Suprapubic skin (tissue), 4 donors: Measurements from ENCODE around the gene BRD9. TPM values are rescaled to one million over a fixed set of nuclear protein-coding genes. Genes with fewer than 3 reads are reported as not detected.
A peak's percentile ranks its signal among the peaks of the same experiment; 100 is the strongest.

Experiments
- DNase-seq, 2 donors: peaks; one replicate each; pipeline ENCODE4 v3.0.0-alpha.2; 2019; ENCODE audit warnings: low spot score in 2 of 2
- H3K27ac ChIP-seq: fragments of 200-600 bp; sonication (generic); one replicate; pipeline ENCODE4 v1.5.1; 2019
- H3K27me3 ChIP-seq: fragments of 200-600 bp; sonication (generic); one replicate; pipeline ENCODE4 v1.5.1; 2019
- H3K36me3 ChIP-seq: fragments of 200-600 bp; sonication (generic); one replicate; pipeline ENCODE4 v1.5.1; 2019
- H3K4me1 ChIP-seq: fragments of 200-600 bp; sonication (generic); one replicate; pipeline ENCODE4 v1.5.1; 2019
- H3K4me3 ChIP-seq: fragments of 200-600 bp; sonication (generic); one replicate; pipeline ENCODE4 v1.5.1; 2019; ENCODE audit warnings: mild to moderate bottlenecking
- H3K9me3 ChIP-seq: fragments of 200-600 bp; sonication (generic); one replicate; pipeline ENCODE4 v1.5.1; 2019
- CTCF ChIP-seq, 2 donors: fragments of 200-600 bp in 1 of 2; fragments of 450-650 bp in 1 of 2; sonication (generic) in 1 of 2; IDR thresholded peaks; one replicate each; pipeline ENCODE4 v1.5.1; 2016 to 2019; ENCODE audit warnings: antibody characterized with exemption in 2 of 2, mild to moderate bottlenecking in 1 of 2, moderate library complexity in 1 of 2
- EP300 ChIP-seq: sonication (generic); formaldehyde crosslinking; IDR thresholded peaks from one replicate; pipeline ENCODE4 v1.6.1; 2017; ENCODE audit warnings: antibody characterized with exemption
- POLR2A ChIP-seq, 2 donors: fragments of 450-650 bp; IDR thresholded peaks; one replicate each; pipeline ENCODE4 v1.6.1; 2017; ENCODE audit warnings: antibody characterized with exemption in 2 of 2, mild to moderate bottlenecking in 2 of 2, moderate library complexity in 2 of 2
- POLR2AphosphoS5 ChIP-seq, 3 donors: sonication (generic); formaldehyde crosslinking; IDR thresholded peaks; one replicate each; pipeline ENCODE4 v1.6.1; 2017; ENCODE audit warnings: antibody characterized with exemption in 3 of 3
- WGBS: methylation state at CpG from one replicate; pipeline ENCODE4 v1.1.5; 2018; 5-methylcytosine and 5-hydroxymethylcytosine counted together
- total RNA-seq, 4 donors: library from RNA; depleted of rRNA; stranded (reverse); fragments of >200 nt; gene quantifications; one replicate each; pipeline ENCODE4 v1.1.0, GENCODE V29; 2016

Gene BRD9
- total RNA-seq, 4 donors from 2014 or later, result 25.2 to 73.0 (median 38.8) TPM

- WGBS, result 97% methylated on average over 14 of the region's 14 CpGs
- Histone ChIP-seq H3K36me3 (no peaks in the 10 kb centered on the region), H3K27ac (no peak overlapping the region), H3K4me1 (peaks cover 10% of the 10 kb centered on the region), H3K9me3 (no peaks in the 10 kb centered on the region), H3K27me3 (no peaks in the 10 kb centered on the region), H3K4me3 (no peak overlapping the region)
- DNase-seq, result peak in 1 of 2 donors; percentile 23
- TF ChIP-seq EP300 (no peak), POLR2A (IDR thresholded peaks at IDR 0.05) (no peak), CTCF (IDR thresholded peaks at IDR 0.05) (no peak), POLR2AphosphoS5 (IDR thresholded peaks at IDR 0.05) (no peak)
These were observed 21.6 kb upstream of the BRD9 start for GRCh38 chr5:914174-914573.

GRCh38 chr5:912280-913091 lies 19.9 kb upstream of the BRD9 start:
- no peaks in the 10 kb centered on the region for H3K9me3 ChIP-seq
- H3K4me3 ChIP-seq, result no peak overlapping the region
- peak overlapping the region; percentile 69 for H3K27ac ChIP-seq
- peaks cover 14% of the 10 kb centered on the region for H3K4me1 ChIP-seq
- H3K36me3 ChIP-seq, result no peaks in the 10 kb centered on the region
- no peak for DNase-seq
- no peaks in the 10 kb centered on the region for H3K27me3 ChIP-seq
- WGBS, result 70% methylated on average over 25 of the region's 44 CpGs
- no peak for TF ChIP-seq EP300
- TF ChIP-seq POLR2A (IDR thresholded peaks at IDR 0.05), result no peak
- TF ChIP-seq CTCF (IDR thresholded peaks at IDR 0.05), result peak in 1 of 2 donors; percentile 6
- peak; percentile 38 to 84 (median 82) for TF ChIP-seq POLR2AphosphoS5 (IDR thresholded peaks at IDR 0.05)

GRCh38 chr5:911601-912000 lies 19.0 kb upstream of the BRD9 start:
- Histone ChIP-seq H3K27me3 (no peaks in the 10 kb centered on the region), H3K36me3 (no peaks in the 10 kb centered on the region), H3K4me1 (peaks cover 14% of the 10 kb centered on the region), H3K4me3 (no peak overlapping the region), H3K27ac (peak overlapping the region; percentile 69), H3K9me3 (no peaks in the 10 kb centered on the region)
- no peak for TF ChIP-seq EP300
- TF ChIP-seq POLR2A (IDR thresholded peaks at IDR 0.05), result no peak
- TF ChIP-seq POLR2AphosphoS5 (IDR thresholded peaks at IDR 0.05), result no peak
- TF ChIP-seq CTCF (IDR thresholded peaks at IDR 0.05), result no peak
- WGBS, result 87% methylated on average over 10 of the region's 11 CpGs
- DNase-seq, result no peak

GRCh38 chr5:910769-911160 lies 18.2 kb upstream of the BRD9 start:
- no peak for DNase-seq
- H3K4me1 ChIP-seq, result peaks cover 14% of the 10 kb centered on the region
- TF ChIP-seq CTCF (IDR thresholded peaks at IDR 0.05) (no peak), POLR2AphosphoS5 (IDR thresholded peaks at IDR 0.05) (no peak), EP300 (no peak), POLR2A (IDR thresholded peaks at IDR 0.05) (no peak)
- no peaks in the 10 kb centered on the region for H3K36me3 ChIP-seq
- H3K27ac ChIP-seq, result no peak overlapping the region
- H3K27me3 ChIP-seq, result no peaks in the 10 kb centered on the region
- WGBS, result 96% methylated on average over 4 of the region's 7 CpGs
- no peak overlapping the region for H3K4me3 ChIP-seq
- no peaks in the 10 kb centered on the region for H3K9me3 ChIP-seq

GRCh38 chr5:909994-910768 lies 17.6 kb upstream of the BRD9 start:
- Histone ChIP-seq H3K27me3 (no peaks in the 10 kb centered on the region), H3K27ac (no peak overlapping the region), H3K36me3 (no peaks in the 10 kb centered on the region), H3K4me3 (no peak overlapping the region), H3K4me1 (peaks cover 14% of the 10 kb centered on the region), H3K9me3 (no peaks in the 10 kb centered on the region)
- no peak for TF ChIP-seq CTCF (IDR thresholded peaks at IDR 0.05)
- TF ChIP-seq POLR2AphosphoS5 (IDR thresholded peaks at IDR 0.05), result no peak
- TF ChIP-seq POLR2A (IDR thresholded peaks at IDR 0.05), result no peak
- no peak for TF ChIP-seq EP300
- WGBS, result 92% methylated on average over 18 of the region's 18 CpGs
- DNase-seq, result no peak
